Measurements from ENCODE around the gene COL5A2.

Gene COL5A2

DNA sequence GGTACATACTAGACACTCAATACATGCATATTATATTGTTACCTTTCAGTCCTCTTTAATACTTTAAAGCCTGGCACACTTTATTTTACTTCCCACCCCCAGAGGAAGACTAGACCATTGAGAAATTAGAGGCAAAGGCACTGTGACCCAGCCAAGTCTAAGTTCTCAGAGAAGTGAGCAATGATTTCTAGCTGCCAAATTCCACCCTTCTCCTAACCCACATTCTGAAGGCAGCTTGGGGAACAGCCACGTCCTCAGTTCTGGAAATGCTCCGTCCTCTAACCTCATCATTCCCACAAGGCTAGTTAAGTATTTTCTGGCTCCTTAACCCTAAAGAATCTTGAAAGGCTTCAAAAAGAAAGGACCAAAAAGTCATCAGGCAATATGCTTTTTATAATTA is 86.6 kb downstream of the COL5A2 start:
- in situ Hi-C loops (cut with HindIII; ENCODE audit: low sequenced_read_pairs): no loop called here
- H3K4me3 ChIP-seq (ENCODE audit: low read depth, low read length): no peak overlapping the region
- TF ChIP-seq CTCF (IDR thresholded peaks at IDR 0.05; ENCODE audit: low read depth, low read length): no peak
- peak; percentile 81 for DNase-seq (ENCODE audit: low read depth, low spot score)

GRCh38 chr2:189091253-189091652 is 88.3 kb downstream of the COL5A2 start:
- peak; percentile 29 for DNase-seq (ENCODE audit: low read depth, low spot score)
- in situ Hi-C loops (cut with HindIII; ENCODE audit: low sequenced_read_pairs): no loop called here
- no peak overlapping the region for H3K4me3 ChIP-seq (ENCODE audit: low read depth, low read length)
- no peak for TF ChIP-seq CTCF (IDR thresholded peaks at IDR 0.05; ENCODE audit: low read depth, low read length)

DNA sequence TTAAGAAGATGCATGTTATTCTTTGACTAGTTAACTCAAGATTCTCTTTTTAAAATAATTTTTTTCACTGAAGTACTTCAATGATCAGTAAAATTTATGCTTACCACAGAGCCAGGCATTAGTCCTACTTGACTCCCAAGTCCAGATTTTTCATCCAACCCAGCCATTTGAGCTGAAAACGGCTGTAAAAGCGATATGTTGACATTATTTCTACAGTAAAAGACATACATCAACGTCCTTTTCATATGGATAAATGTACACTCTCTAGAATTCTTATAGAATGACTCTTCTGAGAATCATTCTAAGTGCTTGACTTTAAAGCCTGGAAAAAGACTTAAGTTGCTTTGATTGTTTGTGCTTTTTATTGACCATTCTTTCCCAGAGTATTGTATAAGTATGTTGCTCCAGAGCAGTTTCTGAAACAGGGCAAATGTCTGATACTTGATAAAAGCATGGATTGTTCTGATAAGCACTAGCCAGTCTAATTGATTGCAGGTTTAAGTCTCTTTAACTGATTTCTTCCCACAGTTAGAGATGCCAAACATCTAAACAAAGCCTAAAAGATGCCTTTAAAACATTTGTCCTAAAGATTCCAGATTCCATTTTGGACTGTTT is 90.9 kb downstream of the COL5A2 start:
- TF ChIP-seq CTCF (IDR thresholded peaks at IDR 0.05; ENCODE audit: low read depth, low read length): no peak

GRCh38 chr2:189086710-189087109 is 92.9 kb downstream of the COL5A2 start:
- H3K4me3 ChIP-seq (ENCODE audit: low read depth, low read length): no peak overlapping the region
- DNase-seq (ENCODE audit: low read depth, low spot score): peak; percentile 51
- TF ChIP-seq CTCF (IDR thresholded peaks at IDR 0.05; ENCODE audit: low read depth, low read length): no peak
- in situ Hi-C loops (cut with HindIII; ENCODE audit: low sequenced_read_pairs): no loop called here

More for the DNA sequence above, 90.9 kb downstream of the COL5A2 start:
- in situ Hi-C loops (cut with HindIII; ENCODE audit: low sequenced_read_pairs): no loop called here
- no peak for DNase-seq (ENCODE audit: low read depth, low spot score)
- no peak overlapping the region for H3K4me3 ChIP-seq (ENCODE audit: low read depth, low read length)

GRCh38 chr2:189086250-189086649 is 93.3 kb downstream of the COL5A2 start:
- no peak for TF ChIP-seq CTCF (IDR thresholded peaks at IDR 0.05; ENCODE audit: low read depth, low read length)
- in situ Hi-C loops (cut with HindIII; ENCODE audit: low sequenced_read_pairs): no loop called here

GRCh38 chr2:189083606-189084005 is 96.0 kb downstream of the COL5A2 start:
- in situ Hi-C loops (cut with HindIII; ENCODE audit: low sequenced_read_pairs): no loop called here
- DNase-seq (ENCODE audit: low read depth, low spot score): no peak
- no peak for TF ChIP-seq CTCF (IDR thresholded peaks at IDR 0.05; ENCODE audit: low read depth, low read length)
- H3K4me3 ChIP-seq (ENCODE audit: low read depth, low read length): no peak overlapping the region

More at GRCh38 chr2:189086250-189086649, 93.3 kb downstream of the COL5A2 start:
- H3K4me3 ChIP-seq (ENCODE audit: low read depth, low read length): no peak overlapping the region
- DNase-seq (ENCODE audit: low read depth, low spot score): no peak

All from astrocyte of the spinal cord (primary cell).